Fibroblast of villous mesenchyme (primary cell): ENCODE data around the gene FHOD1. TPM values are rescaled to one million over a fixed set of nuclear protein-coding genes. Genes with fewer than 3 reads are reported as not detected.

ENCODE experiments used
- DNase-seq: peaks from one replicate; pipeline ENCODE4 v3.0.0-alpha.2; 2010; ENCODE audit warnings: low read depth
- H3K4me3 ChIP-seq: 2 replicates; pipeline ENCODE4 v1.5.1; 2011; ENCODE audit warnings: low read depth, mild to moderate bottlenecking, low read length
- CTCF ChIP-seq: IDR thresholded peaks from 2 replicates; pipeline ENCODE4 v1.5.1; 2012; ENCODE audit warnings: low read depth, mild to moderate bottlenecking, low read length; ENCODE audit not compliant: insufficient read depth
- total RNA-seq: library from RNA; depleted of rRNA; stranded (reverse); fragments of >200 nt; gene quantifications from 2 replicates; pipeline ENCODE4 v1.2.3, GENCODE V29; 2012

The FHOD1 gene
- total RNA-seq, 1 donor, result 22.9 TPM

DNA sequence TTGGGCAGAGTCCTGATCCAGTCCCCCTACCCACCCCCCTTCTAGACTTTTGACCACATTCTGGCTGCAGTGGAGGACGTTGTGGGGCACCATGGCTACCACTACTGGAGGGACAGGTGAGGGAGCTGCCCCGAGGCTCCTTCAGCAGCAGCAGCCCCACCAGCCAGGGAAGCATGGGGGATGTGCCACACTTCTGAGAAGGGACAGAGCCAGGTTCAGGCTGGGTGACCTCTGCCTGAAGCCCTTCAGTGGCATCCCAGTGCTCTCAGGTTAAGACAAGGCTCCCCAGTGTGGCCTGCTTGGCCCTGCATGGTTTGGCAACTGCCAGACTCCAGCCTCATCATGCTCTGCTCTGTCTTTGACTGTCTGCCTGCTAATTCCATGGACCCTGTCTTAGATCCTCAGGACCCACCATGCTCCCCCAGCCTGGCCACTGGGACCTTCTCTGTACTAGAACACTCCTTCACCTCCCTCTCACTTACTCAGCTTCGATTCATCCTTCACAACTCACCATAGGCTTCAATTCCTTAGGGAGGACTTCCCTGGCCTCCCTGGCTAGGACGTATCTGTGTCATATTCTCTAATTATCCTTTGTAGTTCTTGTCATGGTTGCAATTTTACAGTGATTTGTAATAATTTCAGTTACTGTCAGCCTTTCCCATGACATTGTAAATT lies 10.3 kb upstream of the FHOD1 start:
- no peak for DNase-seq
- no peak overlapping the region for H3K4me3 ChIP-seq
- TF ChIP-seq CTCF, result no peak

DNA sequence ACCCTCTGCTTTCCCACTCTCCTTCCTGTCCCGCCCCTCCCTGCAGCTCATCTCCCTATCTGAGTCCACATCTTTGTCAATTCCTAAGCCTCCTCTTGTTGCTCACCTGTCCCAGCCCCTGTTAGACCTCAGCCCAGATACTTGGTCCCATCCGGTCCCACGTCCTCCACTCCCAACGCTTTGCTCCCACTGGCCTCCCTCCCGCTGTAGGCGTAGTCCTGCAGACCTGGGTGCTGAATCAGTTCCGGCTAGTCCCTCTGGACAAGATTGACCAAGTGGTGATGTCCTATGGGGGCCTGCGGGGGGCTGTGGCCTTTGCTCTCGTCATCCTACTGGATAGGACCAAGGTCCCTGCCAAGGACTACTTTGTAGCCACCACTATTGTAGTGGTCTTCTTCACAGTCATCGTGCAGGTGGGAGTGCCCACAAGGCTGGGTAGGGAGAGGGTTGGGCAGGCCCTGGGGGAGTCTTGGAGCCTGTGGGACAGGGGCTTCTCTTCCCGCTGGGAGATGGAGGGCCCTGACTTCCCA lies 9.5 kb upstream of the FHOD1 start:
- no peak overlapping the region for H3K4me3 ChIP-seq
- TF ChIP-seq CTCF, result no peak
- no peak for DNase-seq

DNA sequence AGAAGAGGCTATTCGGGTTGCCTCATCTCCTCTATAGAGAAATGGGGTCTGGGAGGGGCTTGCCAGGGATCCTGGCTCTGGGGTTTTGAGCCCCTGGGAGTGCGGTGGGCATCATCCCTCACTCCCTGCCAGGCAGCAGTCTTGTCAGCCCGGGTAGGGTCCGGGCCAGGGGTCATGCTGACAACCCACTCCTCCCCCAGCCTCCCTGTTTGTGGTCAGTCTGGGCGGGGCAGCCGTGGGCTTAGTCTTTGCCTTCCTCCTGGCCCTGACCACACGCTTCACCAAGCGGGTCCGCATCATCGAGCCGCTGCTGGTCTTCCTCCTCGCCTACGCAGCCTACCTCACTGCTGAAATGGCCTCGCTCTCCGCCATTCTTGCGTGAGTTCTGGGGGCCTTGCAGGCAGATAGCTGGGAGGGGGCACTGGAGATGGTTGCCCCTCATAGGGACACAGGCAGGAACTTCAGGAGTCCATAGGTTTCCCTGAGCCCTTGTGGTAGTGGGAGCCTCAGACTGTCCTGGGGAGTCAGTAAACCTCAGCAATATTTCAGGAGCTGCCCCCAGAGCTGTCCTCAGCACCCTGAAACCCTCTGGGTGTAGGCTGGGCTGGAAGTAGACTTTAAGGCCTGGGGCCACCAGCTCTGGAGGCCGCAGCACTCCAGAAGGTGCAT lies 8.4 kb upstream of the FHOD1 start:
- no peak for DNase-seq
- no peak overlapping the region for H3K4me3 ChIP-seq
- no peak for TF ChIP-seq CTCF

GRCh38 chr16:67254801-67255552 lies 7.7 kb upstream of the FHOD1 start:
- no peak for TF ChIP-seq CTCF
- no peak overlapping the region for H3K4me3 ChIP-seq
- DNase-seq, result no peak

DNA sequence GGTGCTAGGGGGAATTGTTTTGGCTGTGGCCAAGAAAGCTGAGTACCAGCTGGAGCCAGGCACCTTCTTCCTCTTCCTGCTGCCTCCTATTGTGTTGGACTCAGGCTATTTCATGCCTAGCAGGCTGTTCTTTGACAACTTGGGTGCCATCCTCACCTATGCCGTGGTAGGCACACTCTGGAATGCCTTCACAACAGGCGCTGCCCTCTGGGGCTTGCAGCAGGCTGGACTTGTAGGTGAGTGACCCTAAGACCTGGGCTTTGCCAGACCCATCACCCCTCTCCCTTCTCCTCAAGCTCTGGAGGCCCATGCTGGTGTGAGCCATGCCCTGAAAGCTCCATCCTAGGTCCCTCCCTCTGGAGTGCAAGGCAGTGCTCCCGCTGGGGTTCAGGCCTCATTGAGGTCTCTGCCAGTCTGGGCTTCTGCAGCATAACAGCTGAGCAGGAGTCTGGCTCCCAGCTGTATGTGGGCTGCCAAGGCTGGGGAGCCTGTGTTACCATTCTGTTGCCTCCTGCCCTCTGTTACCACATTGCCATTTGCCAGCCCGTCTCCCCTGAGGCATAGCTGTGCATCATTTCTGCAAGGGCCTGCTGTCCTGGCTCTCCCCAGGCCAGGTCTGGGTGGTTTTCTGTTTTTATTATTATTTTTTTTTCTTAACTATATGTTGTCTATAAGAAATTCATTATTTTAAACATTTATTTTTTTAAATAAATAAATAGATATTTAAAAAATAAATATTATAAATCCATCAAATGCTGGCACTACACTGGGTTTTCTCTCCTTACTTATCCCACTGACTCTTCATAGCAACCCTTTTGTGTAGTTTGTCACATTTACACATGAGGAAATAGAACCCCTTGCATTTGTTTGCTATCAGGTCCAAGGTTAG lies 5.6 kb upstream of the FHOD1 start:
- no peak overlapping the region for H3K4me3 ChIP-seq
- no peak for TF ChIP-seq CTCF
- no peak for DNase-seq

DNA sequence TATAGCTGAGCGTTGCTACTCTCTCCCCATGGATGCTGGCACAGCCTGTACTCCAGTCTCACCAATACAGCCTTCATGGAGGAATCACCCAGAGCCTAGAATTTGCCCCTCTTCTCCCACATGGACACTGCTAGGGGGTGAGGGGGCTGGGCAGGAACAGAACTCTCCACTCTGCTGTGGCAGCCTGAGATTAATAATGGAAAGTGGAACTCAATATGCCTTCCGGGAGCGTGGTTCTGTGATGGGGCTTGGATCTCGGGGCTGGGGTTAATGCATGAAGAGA lies 2.7 kb upstream of the FHOD1 start:
- no peak for DNase-seq
- no peak overlapping the region for H3K4me3 ChIP-seq
- TF ChIP-seq CTCF, result no peak
